ENCODE data around the gene SCLT1.
A peak's percentile ranks its signal among the peaks of the same experiment; 100 is the strongest.

Gene SCLT1

GRCh38 chr4:129059028-129059427 lies 34.3 kb downstream of the SCLT1 start:
- H3K4me3 ChIP-seq (ENCODE audit: low read depth, low read length) = no peak overlapping the region
- no peak for TF ChIP-seq CTCF (IDR thresholded peaks at IDR 0.05; ENCODE audit: low read depth, low read length)
- in situ Hi-C loops (cut with HindIII; ENCODE audit: low sequenced_read_pairs) = no loop called here
- no peak for DNase-seq (ENCODE audit: low read depth, low spot score)

DNA sequence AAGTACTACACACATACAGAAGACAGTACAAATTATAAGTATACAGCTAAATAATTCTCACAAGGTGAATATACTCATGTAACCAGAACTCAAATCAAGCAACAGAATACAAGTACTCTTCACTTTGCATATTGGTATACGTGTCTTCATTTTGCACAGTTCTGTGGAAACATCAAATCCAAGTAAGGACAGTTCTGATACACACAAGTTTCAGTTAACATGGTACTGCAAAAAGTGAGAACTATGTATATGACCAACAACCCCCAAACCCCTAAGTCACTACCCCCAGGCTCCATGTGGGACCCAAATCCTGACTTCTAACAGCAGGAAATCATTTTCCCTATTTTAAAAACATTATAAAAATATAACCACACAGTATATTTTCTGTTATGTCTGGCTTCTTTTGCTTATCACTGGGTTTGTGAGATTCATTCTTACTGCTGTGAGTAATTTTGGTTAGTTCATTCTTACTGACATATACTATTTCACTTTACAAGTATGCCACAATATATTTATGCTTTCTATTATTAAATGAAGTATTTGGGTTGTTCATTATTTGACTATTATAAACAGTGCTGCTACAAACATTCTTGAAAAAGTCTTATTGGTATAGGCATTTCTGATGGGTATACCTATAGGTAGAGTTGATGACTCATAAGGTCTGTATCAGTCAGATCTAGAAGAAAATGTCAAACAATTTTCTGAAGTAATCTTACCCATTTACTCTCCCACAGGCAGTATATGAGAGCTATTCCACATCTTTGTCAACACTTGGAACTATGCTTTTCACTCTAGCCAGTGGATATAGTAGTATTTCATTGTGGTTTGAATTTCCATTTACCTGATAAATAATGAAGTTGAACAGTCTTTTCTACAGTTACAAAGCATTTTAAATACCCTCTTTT lies 47.0 kb downstream of the SCLT1 start:
- in situ Hi-C loops (cut with HindIII; ENCODE audit: low sequenced_read_pairs) = no loop called here
- TF ChIP-seq CTCF (IDR thresholded peaks at IDR 0.05; ENCODE audit: low read depth, low read length) = no peak
- DNase-seq (ENCODE audit: low read depth, low spot score) = no peak
- no peak overlapping the region for H3K4me3 ChIP-seq (ENCODE audit: low read depth, low read length)

- in situ Hi-C loops (cut with HindIII; ENCODE audit: low sequenced_read_pairs) = no loop called here
- peak; percentile 29 for DNase-seq (ENCODE audit: low read depth, low spot score)
- TF ChIP-seq CTCF (IDR thresholded peaks at IDR 0.05; ENCODE audit: low read depth, low read length) = peak; percentile 36
- H3K4me3 ChIP-seq (ENCODE audit: low read depth, low read length) = no peak overlapping the region
Measured at GRCh38 chr4:129043523-129043922, 49.8 kb downstream of the SCLT1 start.

DNA sequence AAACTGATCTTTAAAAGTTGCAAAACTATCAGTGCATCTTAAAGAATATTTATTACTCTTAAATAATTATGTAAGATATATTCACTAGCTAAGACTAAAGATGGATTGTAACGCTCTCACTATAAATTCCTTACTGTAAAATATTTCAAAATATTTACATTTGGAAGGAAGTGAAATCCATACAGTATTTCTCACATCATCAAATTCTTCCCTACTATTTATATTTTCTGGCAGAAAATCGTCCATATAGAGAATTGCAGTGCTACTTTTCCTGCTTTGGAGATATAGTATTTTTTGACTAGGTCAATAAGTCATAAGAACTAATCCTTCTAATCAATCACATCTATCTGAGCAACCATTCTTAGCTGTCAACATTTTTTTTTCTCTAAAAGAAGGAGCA lies 52.9 kb downstream of the SCLT1 start:
- TF ChIP-seq CTCF (IDR thresholded peaks at IDR 0.05; ENCODE audit: low read depth, low read length) = no peak
- DNase-seq (ENCODE audit: low read depth, low spot score) = no peak
- in situ Hi-C loops (cut with HindIII; ENCODE audit: low sequenced_read_pairs) = no loop called here
- no peak overlapping the region for H3K4me3 ChIP-seq (ENCODE audit: low read depth, low read length)

DNA sequence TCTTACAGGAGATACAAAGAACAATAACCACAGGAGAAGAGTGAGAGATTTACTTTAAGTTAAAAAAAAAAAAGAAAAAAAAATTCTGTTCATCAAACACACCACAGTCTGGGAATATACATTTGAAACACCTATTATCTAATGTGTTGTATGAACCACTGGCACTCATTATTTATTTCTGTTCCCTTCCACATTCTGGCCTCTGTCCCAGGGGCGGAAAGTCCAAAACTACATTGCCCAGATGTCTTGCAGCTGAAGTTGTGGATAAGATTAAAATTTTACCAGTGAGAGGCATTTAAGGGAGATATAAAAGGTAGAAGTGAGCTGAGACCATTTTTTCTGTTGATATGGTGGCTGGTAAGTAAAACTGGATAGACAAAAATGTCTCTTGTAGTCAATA lies 56.2 kb downstream of the SCLT1 start:
- TF ChIP-seq CTCF (IDR thresholded peaks at IDR 0.05; ENCODE audit: low read depth, low read length) = no peak
- DNase-seq (ENCODE audit: low read depth, low spot score) = no peak
- no peak overlapping the region for H3K4me3 ChIP-seq (ENCODE audit: low read depth, low read length)
- in situ Hi-C loops (cut with HindIII; ENCODE audit: low sequenced_read_pairs) = no loop called here

- no peak for DNase-seq (ENCODE audit: low read depth, low spot score)
- in situ Hi-C loops (cut with HindIII; ENCODE audit: low sequenced_read_pairs) = no loop called here
Measured at GRCh38 chr4:129014566-129015509, 78.5 kb downstream of the SCLT1 start.

More at GRCh38 chr4:129014566-129015509, 78.5 kb downstream of the SCLT1 start:
- no peak for TF ChIP-seq CTCF (IDR thresholded peaks at IDR 0.05; ENCODE audit: low read depth, low read length)
- H3K4me3 ChIP-seq (ENCODE audit: low read depth, low read length) = no peak overlapping the region

All from astrocyte of the spinal cord (primary cell).